GM23248 (cell line): Measurements from ENCODE around the gene TOR3A. TPM values are rescaled to one million over a fixed set of nuclear protein-coding genes. Genes with fewer than 3 reads are reported as not detected.
"Not testable (repeated sequence)": the region's sequence is repeated elsewhere in the genome, so short reads cannot be mapped to it uniquely, and the experiment has no call there.

Experiments used
- DNase-seq: peaks from one replicate; pipeline ENCODE4 v3.0.0-alpha.2; 2015
- H2AFZ ChIP-seq: fragments of 200-600 bp; sonication (generic); 2 replicates; pipeline ENCODE4 v1.6.1; 2016; ENCODE audit warnings: antibody characterized with exemption
- H3F3A ChIP-seq: fragments of 200-600 bp; sonication (generic); 2 replicates; pipeline ENCODE4 v1.6.1; 2016; ENCODE audit warnings: mild to moderate bottlenecking, antibody characterized with exemption, mixed run types; ENCODE audit not compliant: insufficient read depth
- H3K27ac ChIP-seq: fragments of 200-600 bp; sonication (generic); 2 replicates; pipeline ENCODE4 v1.5.1; 2016; ENCODE audit warnings: mild to moderate bottlenecking
- H3K27me3 ChIP-seq: fragments of 200-600 bp; sonication (generic); replicated peaks from 2 replicates; pipeline ENCODE4 v1.6.1; 2016; ENCODE audit warnings: mild to moderate bottlenecking; ENCODE audit not compliant: insufficient read depth
- H3K36me3 ChIP-seq: fragments of 200-600 bp; sonication (generic); 2 replicates; pipeline ENCODE4 v1.6.1; 2016; ENCODE audit warnings: low read depth, mild to moderate bottlenecking
- H3K4me1 ChIP-seq: fragments of 200-600 bp; sonication (generic); 2 replicates; pipeline ENCODE4 v1.6.1; 2016; ENCODE audit warnings: mild to moderate bottlenecking; ENCODE audit not compliant: insufficient read depth
- H3K4me2 ChIP-seq: fragments of 200-600 bp; sonication (generic); one replicate; pipeline ENCODE4 v1.6.1; 2016; ENCODE audit warnings: mild to moderate bottlenecking; ENCODE audit not compliant: unreplicated experiment
- H3K4me3 ChIP-seq: fragments of 200-600 bp; sonication (generic); 2 replicates; pipeline ENCODE4 v1.5.1; 2016; ENCODE audit warnings: mild to moderate bottlenecking
- H3K79me2 ChIP-seq: fragments of 200-600 bp; sonication (generic); 2 replicates; pipeline ENCODE4 v1.6.1; 2016; ENCODE audit warnings: mild to moderate bottlenecking; ENCODE audit not compliant: insufficient read depth
- H3K9ac ChIP-seq: fragments of 200-600 bp; sonication (generic); 2 replicates; pipeline ENCODE4 v1.6.1; 2016; ENCODE audit warnings: mild to moderate bottlenecking
- H3K9me2 ChIP-seq: fragments of 200-600 bp; sonication (generic); 2 replicates; pipeline ENCODE4 v1.6.1; 2016; ENCODE audit warnings: mixed run types, mild to moderate bottlenecking, moderate library complexity; ENCODE audit not compliant: insufficient read depth
- H3K9me3 ChIP-seq: fragments of 200-600 bp; sonication (generic); one replicate; pipeline ENCODE4 v1.6.1; 2017; ENCODE audit warnings: low read depth
- H4K20me1 ChIP-seq: fragments of 200-600 bp; sonication (generic); 2 replicates; pipeline ENCODE4 v1.6.0; 2016; ENCODE audit not compliant: insufficient read depth
- EZH2 ChIP-seq: fragments of 200-600 bp; sonication (generic); IDR thresholded peaks from 2 replicates; pipeline ENCODE4 v1.6.1; 2018; ENCODE audit warnings: antibody characterized with exemption, mild to moderate bottlenecking; ENCODE audit not compliant: insufficient read depth, poor library complexity, severe bottlenecking
- EZH2phosphoT487 ChIP-seq: fragments of 200-600 bp; sonication (generic); IDR thresholded peaks from 2 replicates; pipeline ENCODE4 v1.6.1; 2018; ENCODE audit warnings: antibody characterized with exemption, moderate library complexity, mild to moderate bottlenecking, low read depth; ENCODE audit not compliant: insufficient read depth
- WGBS, 2 experiments: methylation state at CpG; one replicate each; pipeline ENCODE4 v1.1.6; 2015 to 2017; ENCODE audit warnings: low lambda C conversion rate in 2 of 2, low coverage in 1 of 2; ENCODE audit errors: missing lambda C conversion rate in 2 of 2; 5-methylcytosine and 5-hydroxymethylcytosine counted together
- in situ Hi-C: fragments of 300-500 bp; cut with MboI; formaldehyde crosslinking; loops from 2 replicates; pipeline ENCODE4 v1.15.0; 2020
- polyA plus RNA-seq: library from polyadenylated mRNA; unstranded; fragments of >200 nt; fragmentation: Nextera tagmentation; extraction: Ambion mirVana; gene quantifications from 2 replicates; pipeline ENCODE4 v1.2.1, GENCODE V29; 2016
- total RNA-seq: library from RNA; depleted of rRNA; stranded (reverse); fragments of >200 nt; shearing (Covaris generic); gene quantifications from 2 replicates; pipeline ENCODE4 v1.2.3, GENCODE V29; 2014

Gene TOR3A
- total and polyA plus RNA-seq, 2 experiments from 2014 or later = 22.2 to 45.5 TPM

- peak; percentile 69 for DNase-seq
- Histone ChIP-seq H3K27ac (peak overlapping the region; percentile 60), H3K27me3 (no peaks in the 10 kb centered on the region), H3K79me2 (peaks cover 97% of the 10 kb centered on the region), H3K9me2 (no peaks in the 10 kb centered on the region), H3K36me3 (peaks cover 8% of the 10 kb centered on the region), H3K4me2 (peak overlapping the region; percentile 70), H3K4me3 (peak overlapping the region; percentile 43), H3F3A (peaks cover 47% of the 10 kb centered on the region), H4K20me1 (peaks cover 15% of the 10 kb centered on the region), H3K9ac (peak overlapping the region; percentile 49), H2AFZ (no peak overlapping the region), H3K4me1 (peaks cover 37% of the 10 kb centered on the region), H3K9me3 (no peaks in the 10 kb centered on the region)
- 43 to 44% methylated on average over 5 of the region's 5 CpGs for WGBS, 2 experiments
- in situ Hi-C loops = no loop called here
- no peak for TF ChIP-seq EZH2
- TF ChIP-seq EZH2phosphoT487 = no peak
Observed at GRCh38 chr1:179137617-179138255, 55.9 kb downstream of the TOR3A start.

GRCh38 chr1:179138755-179139154 lies 56.9 kb downstream of the TOR3A start:
- DNase-seq, H2AFZ ChIP-seq, H3K4me3 ChIP-seq, H3K9me2 ChIP-seq, H3K9ac ChIP-seq, H3K9me3 ChIP-seq, H3K36me3 ChIP-seq, H3K27me3 ChIP-seq, H3K4me2 ChIP-seq, in situ Hi-C loops, H3K27ac ChIP-seq: not testable (repeated sequence)
- WGBS, 2 experiments = 92 to 96% methylated on average over 10 to 21 of the region's 21 CpGs
- peaks cover 15% of the 10 kb centered on the region for H4K20me1 ChIP-seq
- peaks cover 88% of the 10 kb centered on the region for H3K79me2 ChIP-seq
- peaks cover 50% of the 10 kb centered on the region for H3F3A ChIP-seq
- H3K4me1 ChIP-seq = peaks cover 39% of the 10 kb centered on the region

- Histone ChIP-seq H3K27ac (peak overlapping the region; percentile 98), H3K9me2 (no peaks in the 10 kb centered on the region), H3K9ac (peak overlapping the region; percentile 98), H3K79me2 (peaks cover 89% of the 10 kb centered on the region), H3F3A (peaks cover 69% of the 10 kb centered on the region), H3K4me1 (peaks cover 67% of the 10 kb centered on the region), H3K9me3 (no peaks in the 10 kb centered on the region), H3K4me3 (peak overlapping the region; percentile 88), H2AFZ (no peak overlapping the region), H3K27me3 (no peaks in the 10 kb centered on the region), H3K4me2 (peak overlapping the region; percentile 96), H3K36me3 (peaks cover 8% of the 10 kb centered on the region; the same call in 1 of the 2 replicates), H4K20me1 (peaks cover 15% of the 10 kb centered on the region)
- in situ Hi-C loops = no loop called here
- peak; percentile 92 for DNase-seq
- 15 to 18% methylated on average over 4 of the region's 4 CpGs for WGBS, 2 experiments
- no peak for TF ChIP-seq EZH2
- TF ChIP-seq EZH2phosphoT487 = no peak
Observed at GRCh38 chr1:179141592-179142251, 59.9 kb downstream of the TOR3A start.

GRCh38 chr1:179142889-179143299 lies 61.0 kb downstream of the TOR3A start:
- Histone ChIP-seq H3K9me3 (no peaks in the 10 kb centered on the region), H3K9ac (peak overlapping the region; percentile 98), H3K79me2 (peaks cover 89% of the 10 kb centered on the region), H4K20me1 (peaks cover 10% of the 10 kb centered on the region), H3K27me3 (no peaks in the 10 kb centered on the region), H3K36me3 (peaks cover 8% of the 10 kb centered on the region; the same call in 1 of the 2 replicates), H3K4me1 (peaks cover 62% of the 10 kb centered on the region), H3F3A (peaks cover 65% of the 10 kb centered on the region), H3K9me2 (no peaks in the 10 kb centered on the region), H3K4me3 (peak overlapping the region; percentile 88), H3K27ac (peak overlapping the region; percentile 98), H2AFZ (no peak overlapping the region), H3K4me2 (peak overlapping the region; percentile 96)
- in situ Hi-C loops = no loop called here
- TF ChIP-seq EZH2phosphoT487 = 0 out of 2 replicates have a peak, but pooled peaks have one; percentile 3
- TF ChIP-seq EZH2 = no peak
- 0 to 3% methylated on average over 2 of the region's 2 CpGs for WGBS, 2 experiments
- DNase-seq = peak; percentile 98
